NOMO-1 treated with DMSO at 0.1 percent for 48 hours (cell line): Measurements from ENCODE around the gene CARMIL1.
A peak's percentile ranks its signal among the peaks of the same experiment; 100 is the strongest.

Experiments
- DNase-seq: peaks from one replicate; lab custom pipeline; 2025; ENCODE audit not compliant: unreplicated experiment; lab: John Stamatoyannopoulos, UW

The CARMIL1 gene

GRCh38 chr6:25601800-25602673, 322.9 kb downstream of the CARMIL1 start:
- DNase-seq = peak; percentile 47

DNA sequence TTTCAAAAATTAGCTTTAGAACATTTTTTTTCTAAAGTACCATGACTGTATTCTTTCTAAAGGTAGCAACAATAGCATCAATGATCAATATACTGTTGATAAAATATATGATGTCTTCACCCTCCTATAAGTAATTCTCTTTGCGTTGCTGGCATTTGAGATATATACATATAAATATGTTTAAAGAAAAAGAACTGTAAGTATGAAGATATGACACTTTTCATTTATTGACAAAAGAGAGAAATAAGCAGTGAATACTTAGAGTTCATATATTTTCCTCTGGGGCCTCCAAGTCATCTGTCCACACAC, 323.5 kb downstream of the CARMIL1 start:
- DNase-seq = no peak

- DNase-seq = no peak
These were observed 324.1 kb downstream of the CARMIL1 start for GRCh38 chr6:25603251-25603650.

DNA sequence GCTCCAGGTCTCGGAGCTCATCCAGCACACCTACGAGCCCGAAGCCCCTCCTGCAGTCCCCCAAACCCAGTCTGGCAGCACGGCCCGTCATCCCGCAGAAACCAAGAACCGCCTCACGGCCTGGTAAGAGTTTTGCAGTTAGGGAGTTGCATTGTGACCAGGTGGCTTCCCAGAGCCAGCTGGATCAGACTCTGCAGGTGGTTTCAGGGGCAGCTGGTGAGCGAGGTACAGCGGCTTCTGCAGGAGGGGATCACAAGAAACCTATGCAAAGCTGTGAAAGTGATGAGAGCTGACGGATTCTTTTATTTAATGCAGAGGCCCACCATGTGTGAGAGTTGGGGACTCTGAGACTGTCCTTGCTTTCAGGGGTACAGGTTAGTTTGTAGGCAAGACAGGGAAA, 327.0 kb downstream of the CARMIL1 start:
- DNase-seq = no peak

- no peak for DNase-seq
These were observed 329.5 kb downstream of the CARMIL1 start for GRCh38 chr6:25608558-25609174.

DNA sequence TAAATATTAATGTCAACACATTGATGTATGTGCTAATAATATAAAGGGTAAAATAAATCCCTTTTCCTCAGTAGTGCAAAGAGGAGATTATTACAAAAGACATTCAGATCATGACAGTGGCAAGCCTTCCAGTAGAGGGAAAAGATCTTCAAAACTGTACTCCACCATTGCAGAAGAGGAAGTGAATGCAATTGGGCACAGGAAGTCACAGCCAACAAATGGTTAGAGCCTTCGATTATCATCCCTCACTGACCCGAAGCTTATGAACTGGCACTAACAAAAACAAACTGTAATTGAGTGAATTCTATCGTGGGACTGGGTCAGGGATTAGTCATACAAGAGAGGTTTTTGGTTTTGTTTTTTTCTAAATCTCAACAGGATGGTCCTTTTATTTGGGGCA, 333.5 kb downstream of the CARMIL1 start:
- peak; percentile 64 for DNase-seq

- no peak for DNase-seq
These were observed 334.2 kb downstream of the CARMIL1 start for GRCh38 chr6:25613415-25613814.

DNA sequence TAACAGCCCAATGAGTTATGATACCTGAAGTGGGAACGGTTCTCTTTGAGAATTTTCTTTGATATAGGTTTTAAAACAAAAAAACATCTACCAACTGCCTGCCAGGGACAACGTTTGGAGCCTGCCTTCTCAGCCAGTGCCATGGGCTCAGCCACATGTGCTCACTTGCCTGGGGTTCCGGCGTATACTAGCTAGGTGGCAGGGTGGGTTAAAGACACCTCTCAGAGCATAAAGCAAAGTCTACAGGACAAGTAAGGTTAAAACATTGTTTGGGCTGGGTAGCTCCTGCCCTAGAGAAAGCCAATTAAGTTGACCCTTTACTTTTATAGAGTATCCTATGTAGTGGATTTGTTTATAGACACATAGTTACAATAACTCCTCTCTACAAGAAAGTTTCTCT, 334.9 kb downstream of the CARMIL1 start:
- DNase-seq = no peak

- peak; percentile 15 for DNase-seq
These were observed 336.3 kb downstream of the CARMIL1 start for GRCh38 chr6:25615471-25615870.

DNA sequence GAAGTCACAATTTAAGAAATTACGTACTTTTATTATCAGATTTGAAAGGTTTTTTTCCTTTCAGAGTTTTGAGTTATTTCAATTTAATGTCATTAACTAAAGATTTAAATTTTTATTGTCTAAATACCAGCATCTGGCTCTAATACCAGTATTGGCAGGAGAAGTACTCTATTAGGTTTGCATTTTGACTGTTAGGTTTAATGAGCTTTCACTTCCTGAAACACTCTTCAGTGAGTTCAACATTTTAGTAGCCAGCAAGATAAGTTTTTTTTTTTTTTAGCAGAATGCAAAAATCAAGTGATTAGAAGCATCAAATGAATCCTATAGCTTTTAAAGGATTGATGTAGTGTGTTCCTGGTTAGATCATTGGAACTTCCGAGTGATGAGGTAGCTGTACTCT, 338.8 kb downstream of the CARMIL1 start:
- peak; percentile 65 for DNase-seq

DNA sequence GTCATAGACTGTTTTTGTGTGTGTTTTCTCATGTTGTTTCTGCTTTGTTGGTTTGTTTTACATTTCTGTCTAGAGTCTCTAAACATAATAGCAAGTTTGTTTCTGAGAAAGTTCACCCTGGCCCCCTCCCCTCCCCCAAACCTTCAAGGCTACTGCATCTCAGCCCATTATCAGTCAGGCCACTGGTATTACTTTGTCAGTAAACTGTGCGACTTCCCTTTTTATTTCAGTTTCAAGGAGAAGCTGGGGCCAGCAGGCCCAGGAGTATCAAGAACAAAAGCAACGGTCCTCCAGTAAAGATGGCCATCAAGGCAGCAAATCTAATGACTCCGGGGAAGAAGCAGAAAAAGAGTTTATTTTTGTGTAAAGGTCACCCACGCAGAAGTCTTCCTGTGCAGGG, 340.0 kb downstream of the CARMIL1 start:
- DNase-seq = peak; percentile 80

DNA sequence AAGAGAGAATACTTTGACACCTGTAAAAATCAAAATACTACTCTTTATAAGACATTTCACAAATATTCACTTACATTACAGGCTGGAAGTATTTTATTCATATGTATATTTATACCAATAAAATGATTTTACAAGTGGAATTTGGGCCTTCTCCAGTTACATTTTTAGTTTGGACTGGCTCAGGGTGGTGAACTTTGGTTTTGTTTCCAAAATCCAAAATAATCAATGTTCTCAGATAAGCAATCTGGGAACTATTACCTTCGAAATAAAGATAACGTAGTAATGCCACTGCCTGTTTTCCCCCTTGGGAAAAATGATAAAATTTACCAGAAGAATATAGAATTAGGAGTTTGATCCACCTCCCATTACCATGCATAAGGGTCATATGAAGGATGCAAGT, 341.2 kb downstream of the CARMIL1 start:
- no peak for DNase-seq

GRCh38 chr6:25623065-25623464, 343.9 kb downstream of the CARMIL1 start:
- no peak for DNase-seq

- DNase-seq = no peak
These were observed 344.7 kb downstream of the CARMIL1 start for GRCh38 chr6:25623879-25624278.

DNA sequence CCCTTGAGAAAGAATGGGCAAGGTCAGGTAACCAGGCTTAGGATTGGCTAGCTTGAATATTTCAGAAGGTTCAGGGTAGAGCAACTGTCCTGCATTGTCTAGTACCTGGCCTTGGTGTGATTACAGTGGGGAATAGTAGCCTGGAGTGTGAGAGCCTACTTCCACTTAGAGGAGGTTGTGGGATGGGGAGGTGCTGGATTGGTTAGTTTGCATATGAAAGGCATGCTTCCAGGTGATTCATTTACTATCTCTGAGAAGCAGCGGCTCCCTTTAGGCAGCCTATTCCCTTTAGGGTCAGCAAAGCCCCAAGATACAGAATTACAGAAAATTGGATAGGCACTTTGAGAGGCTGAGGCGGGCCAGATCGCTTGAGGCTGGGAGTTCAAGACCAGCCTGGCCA, 347.8 kb downstream of the CARMIL1 start:
- DNase-seq = no peak

DNA sequence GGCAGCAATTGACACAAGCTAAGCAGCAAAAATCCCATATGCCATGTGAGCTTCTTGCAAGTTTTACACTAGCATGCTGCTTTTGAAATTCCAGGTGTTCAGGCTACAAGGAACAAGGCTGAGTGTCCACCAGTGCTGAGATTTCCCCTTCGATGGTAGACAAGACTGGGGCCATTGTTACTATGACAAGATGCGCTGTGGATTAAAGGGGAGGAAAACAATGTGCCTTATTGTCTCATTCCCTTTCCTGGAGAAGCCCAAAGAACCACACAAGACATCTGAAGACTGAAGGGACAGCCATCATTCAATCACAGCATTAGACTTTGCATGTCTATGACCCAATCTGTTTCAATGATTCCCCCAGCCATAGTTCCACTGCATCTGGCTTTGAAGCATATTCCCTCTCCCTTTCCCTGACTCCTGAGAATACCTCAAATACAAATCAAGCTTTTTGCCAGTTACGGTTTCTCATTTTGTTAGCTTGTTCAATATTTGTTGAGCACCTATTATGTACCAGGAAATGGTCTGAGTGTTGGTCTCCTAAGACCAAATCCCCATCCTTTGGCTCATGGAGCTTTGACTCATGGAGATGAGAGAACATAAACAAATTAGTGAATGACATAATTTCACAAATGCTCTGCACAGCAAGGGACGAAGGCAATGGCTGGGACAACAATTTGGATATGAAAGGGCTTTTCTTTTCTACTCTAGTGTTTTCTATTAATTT, 349.5 kb downstream of the CARMIL1 start:
- no peak for DNase-seq

DNA sequence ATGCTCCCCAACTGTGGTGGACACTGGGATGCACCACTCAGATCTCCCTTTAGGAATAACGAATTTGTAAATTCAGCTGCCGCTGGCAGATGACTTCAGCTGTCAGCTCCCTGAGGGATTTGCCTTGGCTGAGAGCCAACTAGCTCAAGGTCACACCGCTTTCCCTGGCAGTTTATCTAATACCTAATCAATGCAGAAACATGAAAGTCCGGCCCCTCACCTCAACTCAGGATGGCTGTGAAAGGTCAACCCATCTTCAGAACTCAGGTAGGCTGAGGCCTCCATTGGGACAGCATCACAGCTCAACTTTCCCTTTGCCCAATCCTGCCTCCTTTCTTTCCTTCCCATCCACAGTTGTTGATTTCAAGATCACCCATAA, 350.0 kb downstream of the CARMIL1 start:
- DNase-seq = no peak

DNA sequence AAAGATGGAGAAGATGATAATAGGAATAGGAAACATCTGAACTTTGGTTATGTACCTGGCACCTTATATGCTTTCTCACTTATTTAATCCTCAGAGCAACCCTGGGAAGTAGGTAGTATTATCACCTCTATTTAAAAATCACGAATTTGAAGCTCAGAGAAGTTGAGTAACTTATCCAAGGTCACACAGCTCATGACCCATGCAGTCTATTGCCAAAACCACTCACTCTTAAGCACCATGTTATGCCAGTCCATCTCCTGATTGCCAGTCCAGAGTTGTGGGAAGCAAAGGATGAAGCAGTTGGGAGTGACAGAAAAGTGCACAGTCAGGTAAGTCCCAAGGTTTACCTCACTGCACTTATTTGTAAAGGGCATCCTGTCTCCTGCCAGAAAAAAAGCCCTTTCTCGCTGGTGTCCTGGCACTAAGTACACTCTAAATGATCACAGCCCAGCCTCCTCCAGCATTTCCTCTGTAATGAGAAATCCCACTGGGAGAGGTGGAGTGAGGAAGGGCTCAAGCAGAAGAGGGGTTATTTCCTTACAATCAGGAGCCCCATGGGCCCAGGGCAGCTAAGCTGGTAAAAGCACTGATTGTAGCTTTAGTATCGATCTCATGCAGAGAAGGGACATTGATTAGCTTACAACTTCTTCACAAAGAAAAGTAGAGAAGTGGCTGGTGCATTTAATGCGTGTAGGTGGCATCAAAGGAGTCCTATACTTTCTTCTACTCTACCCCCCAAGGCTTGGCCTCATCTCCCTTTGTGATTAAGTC, 351.5 kb downstream of the CARMIL1 start:
- no peak for DNase-seq

DNA sequence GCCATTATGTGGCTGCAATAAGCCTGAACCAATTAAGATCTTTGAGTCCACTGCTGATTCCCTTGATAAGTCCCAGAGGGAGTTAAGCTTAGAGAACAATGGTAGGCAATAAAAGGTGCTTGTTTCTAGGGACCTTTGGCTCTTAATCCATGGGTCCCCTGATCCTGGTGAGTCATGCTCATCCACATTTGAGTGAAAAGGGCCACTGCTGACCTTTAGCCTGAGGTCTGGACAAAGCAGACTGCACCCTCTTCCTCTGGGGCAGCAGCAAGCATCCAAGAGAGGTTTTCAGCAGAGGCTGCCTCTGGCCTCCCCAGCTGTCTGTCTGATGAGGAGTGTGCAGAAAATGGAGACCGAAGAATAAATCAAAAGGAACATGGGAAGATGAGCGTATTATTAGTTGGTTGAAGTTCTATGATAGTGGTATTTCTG, 356.7 kb downstream of the CARMIL1 start:
- no peak for DNase-seq

GRCh38 chr6:25637211-25637610, 358.0 kb downstream of the CARMIL1 start:
- peak; percentile 68 for DNase-seq

DNA sequence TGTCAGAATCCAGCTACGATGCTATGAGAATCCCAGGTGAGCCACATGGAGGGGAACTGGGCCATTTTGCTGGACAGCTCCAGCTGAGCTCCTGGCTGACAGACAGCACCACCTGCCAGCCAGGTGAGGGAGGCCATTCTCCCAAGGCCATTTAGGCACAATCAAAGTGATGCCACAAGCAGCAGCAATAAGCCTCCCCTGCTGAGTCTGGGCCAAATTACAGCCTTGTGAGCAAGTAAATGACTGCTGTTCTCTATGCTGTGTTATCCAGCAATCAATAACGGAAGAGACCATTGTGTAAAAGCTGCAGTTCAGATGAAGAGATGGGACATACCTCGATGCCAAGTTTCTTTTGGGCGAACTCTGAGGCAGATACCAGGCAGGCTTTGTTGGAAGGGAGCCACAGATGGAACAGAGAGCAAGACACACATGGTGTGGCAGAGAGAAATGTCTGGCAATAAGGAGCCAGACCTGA, 358.8 kb downstream of the CARMIL1 start:
- DNase-seq = no peak
